Progenitor cell of endocrine pancreas (in vitro differentiated cells): Measurements from ENCODE around the gene TMEM147. TPM values are rescaled to one million over a fixed set of nuclear protein-coding genes. Genes with fewer than 3 reads are reported as not detected.

Experiments
- DNase-seq: peaks from one replicate; pipeline ENCODE4 v3.0.0; 2021; ENCODE audit warnings: low spot score; ENCODE audit not compliant: unreplicated experiment
- H3K27ac Mint-ChIP-seq: 2 replicates; pipeline ENCODE4 v1.8.0; 2021; ENCODE audit warnings: mild to moderate bottlenecking, moderate library complexity, mixed read lengths
- H3K27me3 Mint-ChIP-seq: 2 replicates; pipeline ENCODE4 v1.8.0; 2021; ENCODE audit warnings: mixed read lengths
- H3K36me3 Mint-ChIP-seq: 2 replicates; pipeline ENCODE4 v1.8.0; 2022; ENCODE audit warnings: mixed read lengths; ENCODE audit not compliant: insufficient read depth
- H3K4me1 Mint-ChIP-seq: 2 replicates; pipeline ENCODE4 v1.8.0; 2021; ENCODE audit warnings: low read depth, mixed read lengths
- H3K4me3 Mint-ChIP-seq: 2 replicates; pipeline ENCODE4 v1.8.0; 2021; ENCODE audit warnings: low read depth, mild to moderate bottlenecking, moderate library complexity, mixed read lengths
- H3K9me3 Mint-ChIP-seq: 2 replicates; pipeline ENCODE4 v1.8.0; 2021; ENCODE audit warnings: low read depth, mixed read lengths
- CTCF ChIP-seq: fragments of 200-600 bp; sonication (generic); IDR thresholded peaks from one replicate; pipeline ENCODE4 v1.5.0; 2021; ENCODE audit warnings: antibody characterized with exemption, mild to moderate bottlenecking; ENCODE audit not compliant: unreplicated experiment
- total RNA-seq: library from RNA; stranded (reverse); gene quantifications from 2 replicates; pipeline ENCODE4 v1.2.1, GENCODE V29; 2021

TMEM147 gene
- total RNA-seq, 1 donor from 2014 or later, result 95.2 TPM

GRCh38 chr19:35565016-35565856 lies 19.8 kb downstream of the TMEM147 start:
- no peak for DNase-seq
- Mint-ChIP-seq H3K4me1 (peaks cover 5% of the 10 kb centered on the region), H3K27me3 (peaks cover 38% of the 10 kb centered on the region), H3K4me3 (no peak overlapping the region), H3K36me3 (no peaks in the 10 kb centered on the region), H3K27ac (no peak overlapping the region), H3K9me3 (no peaks in the 10 kb centered on the region)
- no peak for TF ChIP-seq CTCF

- DNase-seq, result no peak
- no peak for TF ChIP-seq CTCF
- Mint-ChIP-seq H3K4me3 (no peak overlapping the region), H3K9me3 (no peaks in the 10 kb centered on the region), H3K27ac (no peak overlapping the region), H3K4me1 (peaks cover 6% of the 10 kb centered on the region), H3K36me3 (no peaks in the 10 kb centered on the region), H3K27me3 (peaks cover 25% of the 10 kb centered on the region)
Observed at GRCh38 chr19:35566738-35567137, 21.3 kb downstream of the TMEM147 start.

- Mint-ChIP-seq H3K9me3 (no peaks in the 10 kb centered on the region), H3K4me1 (peaks cover 6% of the 10 kb centered on the region), H3K27ac (no peak overlapping the region), H3K36me3 (no peaks in the 10 kb centered on the region), H3K4me3 (no peak overlapping the region), H3K27me3 (peaks cover 26% of the 10 kb centered on the region)
- DNase-seq, result no peak
- no peak for TF ChIP-seq CTCF
Observed at GRCh38 chr19:35569281-35569781, 23.9 kb downstream of the TMEM147 start.

GRCh38 chr19:35571406-35571965 lies 26.1 kb downstream of the TMEM147 start:
- Mint-ChIP-seq H3K4me3 (no peak overlapping the region), H3K4me1 (peaks cover 6% of the 10 kb centered on the region), H3K9me3 (peaks cover 11% of the 10 kb centered on the region), H3K27me3 (peaks cover 23% of the 10 kb centered on the region), H3K27ac (no peak overlapping the region), H3K36me3 (no peaks in the 10 kb centered on the region)
- no peak for TF ChIP-seq CTCF
- no peak for DNase-seq

- DNase-seq, result no peak
- Mint-ChIP-seq H3K4me3 (no peak overlapping the region), H3K4me1 (no peaks in the 10 kb centered on the region), H3K27me3 (peaks cover 13% of the 10 kb centered on the region), H3K36me3 (no peaks in the 10 kb centered on the region), H3K9me3 (peaks cover 17% of the 10 kb centered on the region), H3K27ac (no peak overlapping the region)
- TF ChIP-seq CTCF, result no peak
Observed at GRCh38 chr19:35577918-35578317, 32.5 kb downstream of the TMEM147 start.
